ENCODE data around the gene HPSE2.

The HPSE2 gene

DNA sequence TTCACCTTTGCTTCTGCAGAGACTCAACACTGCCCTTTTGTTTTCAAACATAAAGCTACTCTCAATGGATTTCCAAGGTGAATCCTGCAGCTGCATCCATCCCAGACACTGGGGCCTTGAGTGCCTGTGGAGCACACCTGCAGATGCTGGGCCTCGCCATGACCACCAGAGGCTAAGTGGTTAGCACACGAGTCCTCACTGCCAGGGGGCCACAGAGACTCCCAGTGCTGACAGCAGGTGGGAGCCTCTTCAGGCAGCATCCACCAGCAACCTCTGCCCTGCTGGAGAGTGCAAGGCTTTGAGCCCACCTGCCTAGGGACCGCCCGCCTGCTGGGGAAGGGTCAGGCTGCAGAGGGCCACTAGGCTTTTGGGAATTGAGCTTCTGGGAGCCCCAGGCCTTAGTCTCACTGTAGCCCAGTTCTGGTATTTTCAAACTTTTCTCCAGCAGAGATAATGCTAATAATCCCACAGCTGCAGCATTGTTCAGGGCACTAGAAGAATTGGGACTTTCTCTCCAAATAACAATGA lies 779.5 kb downstream of the HPSE2 start:
- H3K27ac ChIP-seq, result no peak overlapping the region
- no peak for DNase-seq
- TF ChIP-seq, protein P1, sequence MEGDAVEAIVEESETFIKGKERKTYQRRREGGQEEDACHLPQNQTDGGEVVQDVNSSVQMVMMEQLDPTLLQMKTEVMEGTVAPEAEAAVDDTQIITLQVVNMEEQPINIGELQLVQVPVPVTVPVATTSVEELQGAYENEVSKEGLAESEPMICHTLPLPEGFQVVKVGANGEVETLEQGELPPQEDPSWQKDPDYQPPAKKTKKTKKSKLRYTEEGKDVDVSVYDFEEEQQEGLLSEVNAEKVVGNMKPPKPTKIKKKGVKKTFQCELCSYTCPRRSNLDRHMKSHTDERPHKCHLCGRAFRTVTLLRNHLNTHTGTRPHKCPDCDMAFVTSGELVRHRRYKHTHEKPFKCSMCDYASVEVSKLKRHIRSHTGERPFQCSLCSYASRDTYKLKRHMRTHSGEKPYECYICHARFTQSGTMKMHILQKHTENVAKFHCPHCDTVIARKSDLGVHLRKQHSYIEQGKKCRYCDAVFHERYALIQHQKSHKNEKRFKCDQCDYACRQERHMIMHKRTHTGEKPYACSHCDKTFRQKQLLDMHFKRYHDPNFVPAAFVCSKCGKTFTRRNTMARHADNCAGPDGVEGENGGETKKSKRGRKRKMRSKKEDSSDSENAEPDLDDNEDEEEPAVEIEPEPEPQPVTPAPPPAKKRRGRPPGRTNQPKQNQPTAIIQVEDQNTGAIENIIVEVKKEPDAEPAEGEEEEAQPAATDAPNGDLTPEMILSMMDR (IDR thresholded peaks at IDR 0.05; ENCODE audit: low read depth, low read length, missing control alignments), result no peak
- H3K36me3 ChIP-seq (replicated peaks), result no peaks in the 10 kb centered on the region
- H3K4me3 ChIP-seq (ENCODE audit: low read depth, low read length), result no peak overlapping the region
- no peaks in the 10 kb centered on the region for H3K27me3 ChIP-seq (replicated peaks)
- in situ Hi-C loops (cut with HindIII; ENCODE audit: low pct_ligation_motif_present, low sequenced_read_pairs), result no loop called here

DNA sequence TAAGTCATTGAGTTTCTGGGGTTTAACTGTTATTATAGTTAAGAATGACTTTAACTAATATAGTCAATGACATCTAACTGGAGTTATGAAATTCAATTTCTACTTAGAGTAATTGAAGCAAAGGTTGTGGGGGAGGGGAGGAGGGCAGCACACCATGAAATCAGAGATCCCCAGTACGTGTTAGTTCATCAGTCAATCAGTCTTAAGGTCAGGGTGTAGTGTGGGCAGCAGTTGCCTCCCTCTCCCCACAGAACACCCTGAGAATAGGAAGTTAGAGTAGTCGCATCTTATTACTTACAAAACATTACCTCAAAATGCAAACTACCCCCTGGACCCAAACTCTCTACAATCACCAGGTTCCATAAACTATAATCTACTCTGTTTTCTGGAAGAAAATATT lies 781.9 kb downstream of the HPSE2 start:
- in situ Hi-C loops (cut with HindIII; ENCODE audit: low pct_ligation_motif_present, low sequenced_read_pairs), result no loop called here
- no peak overlapping the region for H3K27ac ChIP-seq
- DNase-seq, result no peak

DNA sequence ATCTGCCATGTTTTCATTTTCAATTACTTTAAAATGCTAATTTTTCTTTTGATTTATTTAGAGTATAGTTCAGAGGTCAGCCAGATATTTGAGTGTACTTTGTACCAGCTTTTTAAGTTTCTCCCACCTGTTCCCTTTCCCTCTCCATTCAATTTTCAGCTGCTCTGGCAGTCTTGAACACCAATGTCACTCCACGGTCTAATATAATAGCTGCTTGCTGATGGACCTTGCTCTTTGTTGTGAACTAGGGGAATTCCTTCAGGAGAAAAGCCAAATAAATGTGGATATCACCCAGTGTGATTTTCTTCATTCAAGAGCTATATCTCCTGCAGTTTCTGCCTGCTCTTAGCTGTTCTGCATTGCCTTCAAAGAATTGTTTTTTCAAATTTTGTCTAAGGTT lies 785.0 kb downstream of the HPSE2 start:
- TF ChIP-seq, protein P1 (IDR thresholded peaks at IDR 0.05; ENCODE audit: low read depth, low read length, missing control alignments), result no peak
- Histone ChIP-seq H3K27me3 (replicated peaks) (no peaks in the 10 kb centered on the region), H3K36me3 (replicated peaks) (no peaks in the 10 kb centered on the region), H3K27ac (no peak overlapping the region), H3K4me3 (ENCODE audit: low read depth, low read length) (no peak overlapping the region)
- DNase-seq, result no peak
- in situ Hi-C loops (cut with HindIII; ENCODE audit: low pct_ligation_motif_present, low sequenced_read_pairs), result no loop called here

More for the DNA sequence above, 781.9 kb downstream of the HPSE2 start:
- Histone ChIP-seq H3K27me3 (replicated peaks) (no peaks in the 10 kb centered on the region), H3K4me3 (ENCODE audit: low read depth, low read length) (no peak overlapping the region), H3K36me3 (replicated peaks) (no peaks in the 10 kb centered on the region)
- TF ChIP-seq, protein P1 (IDR thresholded peaks at IDR 0.05; ENCODE audit: low read depth, low read length, missing control alignments), result no peak

DNA sequence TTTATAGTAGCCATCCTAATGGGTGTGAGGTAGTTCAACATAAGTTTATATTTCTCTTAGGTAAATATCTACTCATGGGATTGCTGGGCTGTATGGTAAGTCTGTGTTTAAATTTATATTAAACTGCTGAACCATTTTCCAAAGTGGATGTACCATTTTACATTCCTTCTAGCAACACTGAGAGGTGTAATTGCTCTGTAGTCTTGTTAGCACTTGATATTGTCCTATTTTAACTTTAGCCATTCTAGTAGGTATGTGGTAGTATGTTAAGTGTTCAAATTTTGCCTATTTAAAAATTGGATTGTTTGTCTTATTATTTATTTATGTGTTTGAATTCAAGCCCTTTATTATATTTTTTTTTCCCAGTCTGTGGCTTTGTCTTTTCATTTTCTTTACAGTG lies 786.4 kb downstream of the HPSE2 start:
- in situ Hi-C loops (cut with HindIII; ENCODE audit: low pct_ligation_motif_present, low sequenced_read_pairs), result no loop called here
- DNase-seq, result no peak
- no peak overlapping the region for H3K4me3 ChIP-seq (ENCODE audit: low read depth, low read length)
- no peak overlapping the region for H3K27ac ChIP-seq
- TF ChIP-seq, protein P1 (IDR thresholded peaks at IDR 0.05; ENCODE audit: low read depth, low read length, missing control alignments), result no peak
- H3K27me3 ChIP-seq (replicated peaks), result no peaks in the 10 kb centered on the region
- H3K36me3 ChIP-seq (replicated peaks), result peaks cover 8% of the 10 kb centered on the region

DNA sequence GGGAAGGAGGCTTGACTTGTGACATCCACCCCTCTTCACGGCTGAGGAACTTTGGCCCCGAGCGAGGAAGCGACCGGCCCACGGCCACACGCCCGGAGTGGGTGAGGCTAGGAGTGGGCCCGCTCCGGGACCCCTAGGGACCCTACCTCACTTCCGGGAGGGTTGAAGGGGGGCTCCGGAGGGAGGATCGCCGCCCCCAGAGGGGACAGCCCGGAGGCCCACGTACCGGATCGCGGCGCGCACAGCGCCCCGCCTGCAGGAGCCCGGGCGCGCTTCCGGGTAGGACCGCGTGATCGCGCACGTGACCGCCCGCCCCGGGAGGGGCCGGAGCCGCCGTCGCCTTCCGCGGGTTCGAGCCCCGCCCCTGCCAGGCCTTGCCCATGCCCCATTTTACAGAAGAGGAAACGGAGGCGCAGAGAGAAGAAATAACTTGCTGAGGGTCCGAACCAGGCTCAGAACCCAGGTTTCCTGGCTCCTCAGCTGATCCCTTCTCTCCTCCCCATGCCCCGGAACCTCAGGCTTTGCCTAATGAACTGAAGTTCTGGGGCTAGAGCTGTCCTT lies 788.9 kb downstream of the HPSE2 start, which contains the start of gene HPS1:
TSS of gene HPS1 (minus strand) at position 275 of the 561 bp plus-strand sequence. CDS start 3,695 bp downstream, outside the sequence.
- Histone ChIP-seq H3K4me3 (ENCODE audit: low read depth, low read length) (peak within 1 kb of the TSS; percentile 84), H3K27ac (peak within 1 kb of the TSS; percentile 64), H3K36me3 (replicated peaks) (peaks cover 8% of the 10 kb centered on the region), H3K27me3 (replicated peaks) (no peaks in the 10 kb centered on the region)
- DNase-seq, result peak; percentile 41
- TF ChIP-seq, protein P1 (IDR thresholded peaks at IDR 0.05; ENCODE audit: low read depth, low read length, missing control alignments), result no peak
- in situ Hi-C loops (cut with HindIII; ENCODE audit: low pct_ligation_motif_present, low sequenced_read_pairs), result no loop called here
